Fibroblast of pulmonary artery (primary cell): ENCODE results near the gene NFE2L2.

ENCODE experiments used
- DNase-seq: peaks from one replicate; pipeline ENCODE4 v3.0.0-alpha.2; 2010; ENCODE audit warnings: low read depth
- H3K4me3 ChIP-seq: replicated peaks from 2 replicates; pipeline ENCODE4 v1.5.1; 2011; ENCODE audit warnings: low read depth, mild to moderate bottlenecking, control low read depth, low read length, moderate library complexity
- TF ChIP-seq, protein P1 (sequence below): IDR thresholded peaks from 2 replicates; pipeline ENCODE4 v1.5.1; 2011; ENCODE audit warnings: mild to moderate bottlenecking, control low read depth, low read length, inconsistent platforms; ENCODE audit errors: missing control alignments

NFE2L2 gene

GRCh38 chr2:177256026-177256425 is 8.5 kb downstream of the NFE2L2 start:
- TF ChIP-seq, protein P1, sequence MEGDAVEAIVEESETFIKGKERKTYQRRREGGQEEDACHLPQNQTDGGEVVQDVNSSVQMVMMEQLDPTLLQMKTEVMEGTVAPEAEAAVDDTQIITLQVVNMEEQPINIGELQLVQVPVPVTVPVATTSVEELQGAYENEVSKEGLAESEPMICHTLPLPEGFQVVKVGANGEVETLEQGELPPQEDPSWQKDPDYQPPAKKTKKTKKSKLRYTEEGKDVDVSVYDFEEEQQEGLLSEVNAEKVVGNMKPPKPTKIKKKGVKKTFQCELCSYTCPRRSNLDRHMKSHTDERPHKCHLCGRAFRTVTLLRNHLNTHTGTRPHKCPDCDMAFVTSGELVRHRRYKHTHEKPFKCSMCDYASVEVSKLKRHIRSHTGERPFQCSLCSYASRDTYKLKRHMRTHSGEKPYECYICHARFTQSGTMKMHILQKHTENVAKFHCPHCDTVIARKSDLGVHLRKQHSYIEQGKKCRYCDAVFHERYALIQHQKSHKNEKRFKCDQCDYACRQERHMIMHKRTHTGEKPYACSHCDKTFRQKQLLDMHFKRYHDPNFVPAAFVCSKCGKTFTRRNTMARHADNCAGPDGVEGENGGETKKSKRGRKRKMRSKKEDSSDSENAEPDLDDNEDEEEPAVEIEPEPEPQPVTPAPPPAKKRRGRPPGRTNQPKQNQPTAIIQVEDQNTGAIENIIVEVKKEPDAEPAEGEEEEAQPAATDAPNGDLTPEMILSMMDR: no peak
- no peak for DNase-seq
- H3K4me3 ChIP-seq: no peak overlapping the region

DNA sequence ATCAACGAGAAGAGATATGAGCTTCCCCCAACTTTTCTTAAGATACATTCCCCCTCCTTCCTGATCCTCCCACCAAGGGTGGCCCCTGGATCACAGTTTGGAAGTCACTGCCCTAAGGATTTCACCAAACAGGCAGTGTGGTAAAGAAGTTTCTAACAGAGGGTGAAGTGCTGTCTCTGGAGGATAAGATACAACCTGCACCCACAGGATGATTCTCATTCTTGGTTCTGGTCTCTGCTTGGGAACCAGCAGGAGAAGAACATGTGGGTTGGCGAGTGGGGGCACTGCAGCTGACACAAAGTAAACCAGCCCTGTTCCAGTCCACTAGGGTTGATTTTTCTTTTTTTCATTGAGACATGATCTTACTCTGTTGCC is 9.3 kb downstream of the NFE2L2 start:
- no peak overlapping the region for H3K4me3 ChIP-seq
- DNase-seq: no peak
- TF ChIP-seq, protein P1: no peak

DNA sequence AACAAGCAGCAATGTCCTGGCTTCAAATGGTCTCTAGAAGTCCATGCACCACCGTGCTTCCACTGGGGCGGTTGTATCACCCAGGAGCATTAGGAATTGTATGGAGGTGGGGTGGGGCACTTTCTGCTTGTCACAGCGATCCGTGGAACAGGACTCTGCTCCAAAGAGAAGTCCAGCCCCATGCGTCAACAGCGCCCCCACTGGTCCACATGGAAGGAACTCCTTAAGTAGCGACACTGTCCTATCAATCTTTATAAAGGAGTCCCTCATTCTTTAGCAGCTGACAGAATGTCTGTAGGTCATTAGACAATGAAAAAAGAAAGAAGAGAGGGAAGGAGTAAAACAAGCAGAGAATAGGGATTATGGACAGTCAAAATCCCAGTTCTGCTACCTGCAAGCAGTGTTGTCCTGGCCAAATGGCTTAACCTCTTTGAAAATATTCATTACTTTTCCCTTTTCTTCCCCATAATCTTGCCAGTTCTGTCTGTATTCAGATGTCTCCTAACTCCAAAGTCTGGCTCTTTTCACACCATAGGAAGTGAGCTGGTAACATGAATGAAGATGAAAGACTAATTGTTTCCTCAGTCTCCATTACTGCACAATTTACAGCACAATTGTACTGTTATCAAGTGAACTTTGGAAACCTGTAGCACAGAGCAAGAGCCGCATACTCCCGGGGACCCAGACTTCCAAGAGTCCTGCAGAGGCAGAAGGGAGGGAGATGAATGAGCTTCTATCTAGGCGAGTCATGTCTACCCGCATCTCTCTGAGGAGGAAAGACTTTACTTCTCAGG is 9.9 kb downstream of the NFE2L2 start:
- DNase-seq: peak; percentile 48
- no peak overlapping the region for H3K4me3 ChIP-seq
- TF ChIP-seq, protein P1: peak; percentile 51

DNA sequence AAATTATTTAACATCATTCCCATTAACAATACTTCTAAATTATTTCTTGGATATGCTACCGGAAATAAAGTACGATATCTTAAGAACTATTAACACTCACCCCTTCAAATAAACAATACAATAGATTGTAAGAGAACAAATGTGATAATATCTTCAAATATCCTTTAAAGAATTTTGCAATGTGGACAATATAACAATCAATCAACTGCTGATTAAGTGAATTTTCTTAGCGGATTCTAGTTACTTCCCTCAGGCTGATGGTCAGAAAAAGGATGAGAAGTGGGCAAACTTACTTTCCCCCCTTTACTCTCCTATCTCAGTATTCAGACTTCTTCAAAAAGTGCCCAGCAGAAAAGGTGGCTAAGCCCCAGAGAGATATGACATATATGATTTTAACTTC is 10.8 kb downstream of the NFE2L2 start:
- no peak for DNase-seq
- H3K4me3 ChIP-seq: no peak overlapping the region
- TF ChIP-seq, protein P1: no peak

- no peak overlapping the region for H3K4me3 ChIP-seq
- TF ChIP-seq, protein P1: no peak
- no peak for DNase-seq
Measured at GRCh38 chr2:177252808-177253531, 11.6 kb downstream of the NFE2L2 start.

DNA sequence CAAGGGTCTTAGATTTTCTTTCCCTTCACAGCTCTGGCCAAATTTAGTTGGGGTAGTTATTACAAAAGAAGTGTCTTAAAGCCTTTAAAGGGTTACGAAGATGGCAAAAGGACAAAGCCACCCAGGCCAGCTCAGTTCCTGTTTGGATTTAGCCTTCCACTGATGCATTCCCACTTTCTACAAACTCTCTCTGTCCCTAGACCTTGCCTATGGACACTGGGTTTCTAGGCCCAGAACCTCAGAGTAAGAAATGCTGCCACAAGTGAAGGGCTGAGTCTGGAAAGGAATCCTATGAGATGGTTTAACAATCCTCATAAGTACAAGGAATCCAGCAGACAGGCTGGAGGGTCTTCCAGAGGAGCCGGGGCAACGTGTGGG is 13.4 kb downstream of the NFE2L2 start:
- DNase-seq: no peak
- no peak overlapping the region for H3K4me3 ChIP-seq
- TF ChIP-seq, protein P1: no peak
